PFSK-1 (cell line): Measurements from ENCODE around the gene JDP2.

Source experiments
- POLR2AphosphoS5 ChIP-seq: IDR thresholded peaks from 2 replicates; pipeline ENCODE4 v1.6.1; 2012; ENCODE audit warnings: low read depth, mild to moderate bottlenecking, control low read depth, low read length, moderate library complexity
- SIN3A ChIP-seq: IDR thresholded peaks from 2 replicates; pipeline ENCODE4 v1.6.1; 2012; ENCODE audit warnings: mild to moderate bottlenecking, low read length, moderate library complexity, borderline replicate concordance; ENCODE audit not compliant: insufficient read depth
- TAF1 ChIP-seq: IDR thresholded peaks from 2 replicates; pipeline ENCODE4 v1.6.1; 2012; ENCODE audit warnings: low read length, control low read depth, borderline replicate concordance; ENCODE audit not compliant: insufficient read depth
- TF ChIP-seq, protein P1 (sequence below), 2 experiments: IDR thresholded peaks; 2 replicates each; pipeline versions ENCODE4 v1.6.1 to v1.8.0; 2011 to 2012; ENCODE audit warnings: low read depth in 2 of 2, low read length in 2 of 2, control low read depth in 1 of 2, inconsistent platforms in 1 of 2, mild to moderate bottlenecking in 1 of 2, moderate library complexity in 1 of 2; ENCODE audit not compliant: insufficient read depth in 1 of 2

DNA sequence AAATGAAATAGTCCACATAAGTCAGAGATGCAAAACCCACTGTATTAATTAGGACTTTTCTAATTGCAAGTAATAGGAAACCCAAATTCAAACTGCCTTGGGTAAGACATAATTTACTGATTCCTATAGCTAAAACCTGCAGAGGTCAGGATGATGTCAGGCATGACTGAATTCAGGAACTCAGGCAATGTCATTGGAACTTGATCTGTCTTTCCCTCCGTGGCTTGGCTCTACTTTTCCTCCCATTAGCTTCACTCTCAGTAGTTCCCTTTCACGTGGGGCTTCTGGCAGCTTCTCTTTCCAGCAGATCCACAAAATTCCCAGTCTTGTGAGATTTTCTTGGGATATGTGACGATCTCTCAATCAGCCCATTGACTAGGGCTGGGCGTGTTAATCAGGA lies 2.4 kb upstream of the JDP2 start:
- no peak for TF ChIP-seq POLR2AphosphoS5
- no peak for TF ChIP-seq TAF1
- TF ChIP-seq, protein P1, sequence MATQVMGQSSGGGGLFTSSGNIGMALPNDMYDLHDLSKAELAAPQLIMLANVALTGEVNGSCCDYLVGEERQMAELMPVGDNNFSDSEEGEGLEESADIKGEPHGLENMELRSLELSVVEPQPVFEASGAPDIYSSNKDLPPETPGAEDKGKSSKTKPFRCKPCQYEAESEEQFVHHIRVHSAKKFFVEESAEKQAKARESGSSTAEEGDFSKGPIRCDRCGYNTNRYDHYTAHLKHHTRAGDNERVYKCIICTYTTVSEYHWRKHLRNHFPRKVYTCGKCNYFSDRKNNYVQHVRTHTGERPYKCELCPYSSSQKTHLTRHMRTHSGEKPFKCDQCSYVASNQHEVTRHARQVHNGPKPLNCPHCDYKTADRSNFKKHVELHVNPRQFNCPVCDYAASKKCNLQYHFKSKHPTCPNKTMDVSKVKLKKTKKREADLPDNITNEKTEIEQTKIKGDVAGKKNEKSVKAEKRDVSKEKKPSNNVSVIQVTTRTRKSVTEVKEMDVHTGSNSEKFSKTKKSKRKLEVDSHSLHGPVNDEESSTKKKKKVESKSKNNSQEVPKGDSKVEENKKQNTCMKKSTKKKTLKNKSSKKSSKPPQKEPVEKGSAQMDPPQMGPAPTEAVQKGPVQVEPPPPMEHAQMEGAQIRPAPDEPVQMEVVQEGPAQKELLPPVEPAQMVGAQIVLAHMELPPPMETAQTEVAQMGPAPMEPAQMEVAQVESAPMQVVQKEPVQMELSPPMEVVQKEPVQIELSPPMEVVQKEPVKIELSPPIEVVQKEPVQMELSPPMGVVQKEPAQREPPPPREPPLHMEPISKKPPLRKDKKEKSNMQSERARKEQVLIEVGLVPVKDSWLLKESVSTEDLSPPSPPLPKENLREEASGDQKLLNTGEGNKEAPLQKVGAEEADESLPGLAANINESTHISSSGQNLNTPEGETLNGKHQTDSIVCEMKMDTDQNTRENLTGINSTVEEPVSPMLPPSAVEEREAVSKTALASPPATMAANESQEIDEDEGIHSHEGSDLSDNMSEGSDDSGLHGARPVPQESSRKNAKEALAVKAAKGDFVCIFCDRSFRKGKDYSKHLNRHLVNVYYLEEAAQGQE (IDR thresholded peaks at IDR 0.05; ENCODE audit: insufficient read depth in 1 of 2, low read depth in 2 of 2, low read length in 2 of 2): no peak
- TF ChIP-seq SIN3A: no peak
